GM20431 (cell line): ENCODE measurements around the gene XYLT1.

Source experiments
- in situ Hi-C: fragments of 300-500 bp; cut with MseI, MboI; formaldehyde crosslinking; loops from one replicate; pipeline ENCODE4 v1.15.0; 2020; ENCODE audit warnings: low sequenced_read_pairs; ENCODE audit not compliant: unreplicated experiment

Gene XYLT1

GRCh38 chr16:17301184-17301583, 169.6 kb downstream of the XYLT1 start:
- in situ Hi-C loops = no loop called here

GRCh38 chr16:17299790-17300189, 171.0 kb downstream of the XYLT1 start:
- in situ Hi-C loops = no loop called here

GRCh38 chr16:17298238-17298637, 172.5 kb downstream of the XYLT1 start:
- in situ Hi-C loops = no loop called here

GRCh38 chr16:17296431-17296830, 174.3 kb downstream of the XYLT1 start:
- in situ Hi-C loops = no loop called here

GRCh38 chr16:17295948-17296347, 174.8 kb downstream of the XYLT1 start:
- in situ Hi-C loops = no loop called here

- in situ Hi-C loops = no loop called here
Measured at GRCh38 chr16:17294856-17295255, 175.9 kb downstream of the XYLT1 start.

GRCh38 chr16:17293813-17294558, 176.8 kb downstream of the XYLT1 start:
- in situ Hi-C loops = no loop called here

GRCh38 chr16:17291289-17291688, 179.5 kb downstream of the XYLT1 start:
- in situ Hi-C loops = no loop called here

- in situ Hi-C loops = no loop called here
Measured at GRCh38 chr16:17289674-17290635, 180.8 kb downstream of the XYLT1 start.

GRCh38 chr16:17289050-17289449, 181.7 kb downstream of the XYLT1 start:
- in situ Hi-C loops = no loop called here

GRCh38 chr16:17287166-17287800, 183.5 kb downstream of the XYLT1 start:
- in situ Hi-C loops = no loop called here

GRCh38 chr16:17286443-17286842, 184.3 kb downstream of the XYLT1 start:
- in situ Hi-C loops = no loop called here

GRCh38 chr16:17283016-17283415, 187.7 kb downstream of the XYLT1 start:
- in situ Hi-C loops = no loop called here

GRCh38 chr16:17282247-17282646, 188.5 kb downstream of the XYLT1 start:
- in situ Hi-C loops = no loop called here

GRCh38 chr16:17281052-17281451, 189.7 kb downstream of the XYLT1 start:
- in situ Hi-C loops = no loop called here

GRCh38 chr16:17278988-17279387, 191.8 kb downstream of the XYLT1 start:
- in situ Hi-C loops = no loop called here

- in situ Hi-C loops = no loop called here
Measured at GRCh38 chr16:17277981-17278381, 192.8 kb downstream of the XYLT1 start.

- in situ Hi-C loops = no loop called here
Measured at GRCh38 chr16:17276610-17277009, 194.2 kb downstream of the XYLT1 start.

- in situ Hi-C loops = no loop called here
Measured at GRCh38 chr16:17276010-17276530, 194.7 kb downstream of the XYLT1 start.
